NCI-H1436 treated with DMSO at 0.1 percent for 48 hours (cell line): ENCODE results near the gene ECE1.
"Not testable (repeated sequence)": the region's sequence is repeated elsewhere in the genome, so short reads cannot be mapped to it uniquely, and the experiment has no call there.

ENCODE experiments used
- DNase-seq: peaks from one replicate; lab custom pipeline; 2025; lab: John Stamatoyannopoulos, UW

ECE1 gene

DNA sequence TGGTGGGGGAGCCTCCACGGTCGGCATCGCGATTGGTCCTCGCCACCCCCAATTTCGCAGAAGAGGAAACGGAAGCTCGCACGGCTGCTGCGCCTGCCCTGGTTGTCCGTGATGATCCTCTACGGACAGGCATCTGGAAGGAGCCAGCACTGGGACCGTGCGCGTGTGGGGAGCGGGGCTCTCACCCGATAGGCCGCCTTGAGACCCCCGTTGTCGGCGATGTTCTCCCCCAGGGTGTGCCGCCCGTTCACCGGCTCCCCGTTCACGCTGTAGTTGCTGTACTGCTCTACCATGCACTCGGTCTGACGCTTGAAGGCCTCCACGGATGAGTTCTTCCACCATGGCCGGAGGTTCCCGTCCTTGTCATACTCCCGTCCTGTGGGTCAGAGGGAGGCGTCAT, 65.2 kb downstream of the ECE1 start:
- no peak for DNase-seq

GRCh38 chr1:21220815-21221214, 69.4 kb downstream of the ECE1 start:
- no peak for DNase-seq

GRCh38 chr1:21219674-21220073, 70.6 kb downstream of the ECE1 start:
- no peak for DNase-seq

GRCh38 chr1:21217812-21218596, 72.3 kb downstream of the ECE1 start:
- DNase-seq, result no peak

- no peak for DNase-seq
Observed at GRCh38 chr1:21216835-21217811, 73.1 kb downstream of the ECE1 start.

DNA sequence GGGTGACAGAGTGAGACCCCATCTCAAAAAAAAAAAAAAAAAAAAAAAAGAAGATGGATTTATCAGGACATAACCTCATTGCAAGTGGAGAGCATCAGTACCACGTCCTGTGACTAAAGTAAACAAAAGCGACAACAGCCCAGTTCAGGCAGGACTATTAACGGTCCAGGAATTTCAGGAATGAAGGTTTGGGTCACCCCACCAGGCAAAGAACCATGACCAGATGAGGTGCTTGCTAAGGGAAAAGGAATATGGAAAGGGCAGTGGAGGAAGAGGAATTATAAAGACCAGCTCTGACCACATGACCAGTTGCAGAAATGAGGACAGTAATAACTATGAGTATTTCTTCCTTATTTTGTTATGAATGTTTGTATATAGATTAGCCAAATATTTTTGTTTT, 78.1 kb downstream of the ECE1 start:
- no peak for DNase-seq

- not testable (repeated sequence) for DNase-seq
Observed at GRCh38 chr1:21208137-21208700, 82.0 kb downstream of the ECE1 start.

- no peak for DNase-seq
Observed at GRCh38 chr1:21206117-21206516, 84.1 kb downstream of the ECE1 start.

DNA sequence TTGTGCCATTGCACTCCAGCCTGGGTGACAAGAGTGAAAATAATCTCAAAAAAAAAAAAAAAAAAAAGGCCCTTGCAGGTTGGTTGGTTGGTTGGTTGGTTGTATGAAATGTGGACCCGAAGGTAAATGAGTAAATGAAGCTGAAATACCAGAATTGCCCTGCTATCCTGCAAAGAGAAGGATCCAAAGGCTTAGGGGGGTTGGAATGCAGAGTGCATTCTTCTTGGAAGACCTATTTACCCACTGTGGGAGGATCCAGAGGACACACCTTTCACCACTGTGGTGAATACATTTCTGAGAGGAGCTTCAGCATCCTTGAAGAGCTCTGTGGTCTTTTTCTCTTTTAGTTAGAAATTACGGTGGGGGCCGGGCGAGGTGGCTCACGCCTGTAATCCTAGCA, 84.8 kb downstream of the ECE1 start:
- DNase-seq, result no peak

GRCh38 chr1:21201650-21202049, 88.6 kb downstream of the ECE1 start:
- DNase-seq, result no peak

DNA sequence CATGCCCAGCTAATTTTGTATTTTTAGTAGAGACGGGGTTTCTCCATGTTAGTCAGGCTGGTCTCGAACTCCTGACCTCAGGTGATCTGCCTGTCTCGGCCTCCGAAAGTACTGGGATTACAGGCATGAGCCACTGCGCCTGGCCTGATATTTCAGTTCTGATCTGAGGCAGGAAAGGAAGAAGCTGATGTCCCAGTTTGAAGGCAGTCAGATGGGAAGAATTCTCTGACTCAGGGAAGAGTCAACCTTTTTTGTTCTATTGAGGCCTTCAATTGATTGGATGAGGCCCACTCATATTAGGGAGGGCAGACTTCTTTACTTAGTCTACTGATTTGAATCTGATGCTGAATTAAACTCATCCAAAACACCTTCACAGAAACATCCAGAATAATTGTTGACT, 89.0 kb downstream of the ECE1 start:
- not testable (repeated sequence) for DNase-seq

GRCh38 chr1:21200767-21201166, 89.5 kb downstream of the ECE1 start:
- no peak for DNase-seq

- no peak for DNase-seq
Observed at GRCh38 chr1:21198929-21199328, 91.3 kb downstream of the ECE1 start.

DNA sequence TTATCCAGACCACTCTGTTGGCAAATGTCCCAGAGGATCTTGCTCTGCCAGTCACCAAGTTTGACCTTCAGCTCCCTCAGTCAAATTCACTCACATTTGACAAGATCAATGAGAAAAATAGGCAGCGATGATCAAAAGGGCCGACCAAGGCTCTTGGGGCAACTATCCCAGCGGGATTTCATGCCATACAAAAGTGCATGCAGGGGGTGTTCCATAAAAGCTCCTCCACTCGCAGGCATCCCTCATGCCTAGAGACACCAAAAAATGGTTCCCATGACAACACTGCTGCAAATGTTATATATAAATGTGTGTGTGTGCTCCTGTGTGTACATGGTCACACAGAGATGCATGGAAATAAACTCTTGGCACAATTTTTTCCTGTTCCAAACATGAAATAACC, 97.4 kb downstream of the ECE1 start:
- DNase-seq, result no peak

DNA sequence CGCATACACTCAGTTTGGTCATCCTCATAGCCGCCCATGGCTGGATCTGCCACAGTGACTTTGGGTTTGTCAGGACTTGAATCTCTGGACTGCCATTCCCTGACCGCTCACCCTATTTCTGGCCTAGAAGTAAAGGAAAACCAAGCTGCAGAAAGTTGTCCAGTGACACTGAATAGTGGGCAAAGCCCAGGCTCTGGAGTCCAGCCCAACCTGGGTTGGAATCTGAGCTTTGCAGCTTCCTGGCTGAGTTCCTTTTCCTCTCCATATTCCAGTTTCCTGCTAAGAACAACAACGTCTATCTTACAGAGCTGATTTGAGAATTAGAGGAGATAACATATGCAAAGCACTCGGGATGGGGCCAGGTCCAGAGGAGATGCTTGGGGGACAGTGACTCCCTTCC, 98.0 kb downstream of the ECE1 start:
- no peak for DNase-seq

GRCh38 chr1:21190771-21191170, 99.5 kb downstream of the ECE1 start:
- DNase-seq, result not testable (repeated sequence)

DNA sequence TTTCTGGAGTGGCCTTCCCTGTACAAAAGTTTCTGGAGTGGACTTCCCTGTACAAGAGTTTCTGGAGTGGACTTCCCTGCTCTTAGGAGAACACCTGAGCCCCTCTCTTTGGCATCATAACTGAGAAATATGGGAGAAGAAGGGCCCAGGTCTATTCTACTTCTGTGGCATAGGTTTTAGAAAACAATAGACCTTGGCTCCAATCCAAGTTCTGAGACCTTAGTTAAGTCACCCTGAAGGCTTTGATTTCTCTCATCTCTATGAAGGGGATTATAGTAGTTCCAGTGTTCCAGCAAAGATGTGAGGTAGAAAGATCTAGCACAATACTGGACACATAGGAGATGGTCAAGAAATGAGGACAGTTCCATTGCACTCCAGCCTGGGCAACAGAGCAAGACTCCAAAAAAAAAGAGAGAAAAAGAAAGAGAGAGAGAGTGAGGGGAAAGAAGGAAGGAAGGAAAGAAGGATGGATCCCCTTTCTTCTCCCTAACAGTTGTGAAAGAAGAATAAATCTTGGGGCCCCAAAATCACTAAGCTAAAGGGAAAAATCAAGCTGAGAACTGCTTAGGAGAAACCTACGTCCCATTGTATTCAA, 100.3 kb downstream of the ECE1 start:
- no peak for DNase-seq

DNA sequence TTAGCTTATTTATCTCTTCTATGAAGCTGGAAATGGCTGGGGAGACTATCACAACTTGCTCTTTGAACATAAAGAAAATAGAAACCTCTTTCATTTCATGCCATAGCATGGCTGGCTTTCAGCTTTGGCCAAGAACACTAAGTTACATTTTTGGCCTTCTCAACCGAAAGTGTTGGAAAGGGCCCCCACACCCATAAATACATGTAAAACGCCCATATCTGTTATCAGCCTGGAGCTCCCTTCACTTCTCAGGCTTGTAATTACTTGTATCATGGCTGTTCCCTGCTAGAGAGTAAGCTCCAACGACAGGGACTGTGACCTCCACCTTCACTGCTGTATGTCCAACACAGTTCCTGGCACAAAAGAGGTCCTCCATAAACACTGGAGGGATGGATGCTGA, 100.8 kb downstream of the ECE1 start:
- no peak for DNase-seq

- DNase-seq, result no peak
Observed at GRCh38 chr1:21188235-21188634, 102.0 kb downstream of the ECE1 start.

DNA sequence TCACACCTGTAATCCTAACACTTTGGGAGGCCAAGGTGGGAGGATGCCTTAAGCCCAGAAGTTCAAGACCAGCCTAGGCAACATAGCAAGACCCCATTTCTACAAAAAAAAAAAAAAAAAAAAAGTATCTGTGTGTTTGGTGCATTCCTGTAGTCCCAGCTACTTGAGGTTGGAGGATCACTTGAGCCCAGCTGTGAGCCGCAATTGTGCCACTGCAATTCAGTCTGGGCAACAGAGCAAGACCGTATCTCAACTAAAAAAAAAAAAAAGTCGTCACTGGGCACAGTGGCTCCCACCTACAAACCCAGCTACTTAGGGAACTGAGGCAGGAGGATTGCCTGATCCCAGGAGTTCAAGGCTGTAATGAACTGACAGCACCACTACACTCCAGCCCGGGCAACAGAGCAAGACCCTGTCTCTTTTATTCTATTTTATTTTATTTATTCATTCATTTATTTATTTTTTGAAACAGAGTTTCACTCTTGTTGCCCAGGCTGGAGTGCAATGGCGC, 105.0 kb downstream of the ECE1 start:
- DNase-seq, result no peak

- no peak for DNase-seq
Observed at GRCh38 chr1:21184276-21184675, 106.0 kb downstream of the ECE1 start.

DNA sequence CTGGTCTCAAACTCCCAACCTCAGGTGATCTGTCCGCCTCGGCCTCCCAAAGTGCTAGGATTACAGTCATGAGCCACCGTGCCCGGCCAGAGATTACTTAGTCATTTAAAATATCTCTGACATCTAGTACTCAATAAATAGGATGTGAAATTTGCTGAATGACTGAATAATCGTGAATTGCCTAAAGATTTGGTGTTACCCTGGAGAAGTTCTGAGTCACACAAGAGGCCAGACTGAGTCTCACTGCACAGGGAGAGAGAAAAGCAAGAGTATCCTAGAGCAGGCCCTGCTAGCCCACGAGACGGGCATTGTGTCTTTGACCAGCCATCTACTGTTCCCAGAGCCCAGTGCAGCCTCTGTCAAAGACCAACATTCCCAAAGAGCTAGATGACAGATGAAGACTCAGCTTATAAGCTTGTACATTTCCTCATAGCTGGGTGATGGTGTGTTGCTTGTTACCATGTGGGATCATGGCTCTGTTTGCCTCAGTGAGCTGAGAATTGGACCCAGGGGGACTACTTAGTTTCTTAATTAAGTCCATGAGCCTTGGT, 108.0 kb downstream of the ECE1 start:
- no peak for DNase-seq
